Measurements from ENCODE around the gene KCTD17.

KCTD17 gene

GRCh38 chr22:37107816-37108621 is 56.5 kb downstream of the KCTD17 start:
- no peak for DNase-seq

DNA sequence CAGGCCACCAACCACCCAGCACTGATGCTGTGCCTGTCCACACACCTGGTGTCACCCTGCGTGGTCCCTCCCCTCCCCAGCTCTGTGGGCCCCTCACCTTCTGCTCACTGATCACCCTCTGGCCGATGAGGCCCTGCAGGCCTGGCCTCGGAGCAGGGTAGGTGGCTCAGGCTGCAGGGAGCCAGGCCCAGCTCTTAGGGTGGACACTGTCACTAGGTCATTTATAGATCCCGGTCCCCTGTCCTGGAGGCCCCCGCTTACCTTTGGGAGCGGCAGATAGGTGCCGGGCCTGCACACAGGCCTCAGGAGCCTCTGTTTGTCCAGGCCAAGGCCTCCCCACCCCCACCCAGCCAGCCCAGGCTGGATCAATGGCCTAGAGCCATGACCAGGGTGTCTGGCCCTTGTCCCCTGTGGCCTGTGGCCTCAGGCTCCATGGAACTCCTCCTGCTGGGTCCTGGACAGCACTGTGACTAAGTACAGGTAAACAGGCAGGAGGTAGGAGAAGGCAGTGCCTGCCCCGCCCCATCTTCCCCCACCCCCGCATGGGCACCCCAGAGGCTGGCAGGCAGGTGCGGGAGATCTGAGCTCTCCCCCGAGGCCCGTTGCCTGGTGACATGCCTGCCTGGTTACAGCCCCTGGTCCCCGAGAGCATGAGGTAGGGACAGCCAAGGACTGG is 57.8 kb downstream of the KCTD17 start, which contains the start of gene TMPRSS6:
TSS of gene TMPRSS6 (minus strand) at position 472 of the 676 bp plus-strand sequence. CDS start 6,296 bp downstream, outside the sequence.
- DNase-seq = peak; percentile 96

- no peak for DNase-seq
Observed at GRCh38 chr22:37111156-37111717, 59.7 kb downstream of the KCTD17 start.

- peak; percentile 7 for DNase-seq
Observed at GRCh38 chr22:37112084-37112728, 60.7 kb downstream of the KCTD17 start.
